HepG2 (cell line): ENCODE results near the gene SMIM1. TPM values are rescaled to one million over a fixed set of nuclear protein-coding genes. Genes with fewer than 3 reads are reported as not detected.

Experiments used
- ATAC-seq: fragments of 200-7000 bp; cut with Tn5 transposase; 3 replicates; pipeline ENCODE4 v1.9.1; 2020; ENCODE audit warnings: mild to moderate bottlenecking, moderate library complexity
- BruUV-seq: library from RNA; stranded (reverse); fragments of 400-500 nt; replicated peaks from 2 replicates; lab custom pipeline; 2021; lab: Mats Ljungman, UMichigan
- CTCF ChIA-PET: fragments of 300-600 bp; formaldehyde crosslinking; extraction: SDS; loops from one replicate; lab custom pipeline; 2021; ENCODE audit warnings: low total read pairs, inconsistent platforms, low intra/inter-chr PET ratio; lab: Yijun Ruan, JAX
- POLR2A ChIA-PET: fragments of 350-600 bp; sonication (Branson Sonifier 250); formaldehyde crosslinking; loops from one replicate; lab custom pipeline; 2020; ENCODE audit warnings: antibody characterized with exemption, inconsistent platforms; lab: Yijun Ruan, JAX
- DNase-seq: peaks from one replicate; pipeline ENCODE4 v3.0.0-alpha.2; 2015; ENCODE audit warnings: low spot score
- FAIRE-seq: peaks from 3 replicates; lab custom pipeline; 2011; peaks lifted over from hg19 to GRCh38; lab: Jason Lieb, UNC
- H2AFZ ChIP-seq: one replicate; pipeline ENCODE4 v1.6.1; 2011; ENCODE audit warnings: low read length, inconsistent platforms
- H3K27ac ChIP-seq: fragments of 300-600 bp; 3 replicates; pipeline ENCODE4 v1.8.0; 2011; ENCODE audit warnings: mixed run types, mild to moderate bottlenecking, mixed read lengths, low read length, inconsistent platforms; ENCODE audit not compliant: insufficient read depth; ENCODE audit errors: extremely low read length
- H3K27me3 ChIP-seq, 2 experiments: fragments of 200-600 bp in 1 of 2; 2 replicates in 1 of 2; 3 replicates in 1 of 2; pipeline versions ENCODE4 v1.6.0 to v1.8.0; 2011; ENCODE audit warnings: low read length in 2 of 2, mild to moderate bottlenecking in 2 of 2, moderate library complexity in 2 of 2, inconsistent platforms in 1 of 2; ENCODE audit not compliant: insufficient read depth in 2 of 2, control insufficient read depth in 1 of 2
- H3K36me3 ChIP-seq, 2 experiments: fragments of 200-600 bp in 1 of 2; replicated peaks in 1 of 2; 2 replicates in 1 of 2; 3 replicates in 1 of 2; pipeline versions ENCODE4 v1.5.1 to v1.8.0; 2011; ENCODE audit warnings: low read length in 2 of 2, inconsistent platforms in 1 of 2; ENCODE audit not compliant: insufficient read depth in 2 of 2, control insufficient read depth in 1 of 2
- H3K4me1 ChIP-seq: 2 replicates; pipeline ENCODE4 v1.5.1; 2012; ENCODE audit warnings: low read length, inconsistent platforms; ENCODE audit not compliant: insufficient read depth
- H3K4me2 ChIP-seq: 2 replicates; pipeline ENCODE4 v1.6.0; 2011; ENCODE audit warnings: low read depth, low read length, inconsistent platforms
- H3K4me3 ChIP-seq, 3 experiments: fragments of 200-600 bp in 1 of 3; sonication (generic), shearing (Covaris generic) in 1 of 3; replicated peaks in 1 of 3; 2 replicates each; pipeline ENCODE4 v1.5.1; 2011 to 2016; ENCODE audit warnings: low read length in 3 of 3, inconsistent platforms in 2 of 3, low read depth in 2 of 3, mild to moderate bottlenecking in 2 of 3, control low read depth in 1 of 3, mixed read lengths in 1 of 3; ENCODE audit not compliant: insufficient read depth in 1 of 3
- H3K79me2 ChIP-seq: one replicate; pipeline ENCODE4 v1.6.1; 2011; ENCODE audit warnings: low read length, inconsistent platforms; ENCODE audit not compliant: insufficient read depth
- H3K9ac ChIP-seq: 2 replicates; pipeline ENCODE4 v1.6.0; 2011; ENCODE audit warnings: mild to moderate bottlenecking, low read depth, low read length, inconsistent platforms; ENCODE audit not compliant: insufficient read depth
- H3K9me3 ChIP-seq: 2 replicates; pipeline ENCODE4 v1.5.1; 2012; ENCODE audit warnings: mild to moderate bottlenecking, low read length
- H4K20me1 ChIP-seq: 2 replicates; pipeline ENCODE4 v1.6.0; 2011; ENCODE audit warnings: inconsistent platforms, mild to moderate bottlenecking, low read length, moderate library complexity; ENCODE audit not compliant: insufficient read depth
- ATF5 ChIP-seq: sonication (generic); formaldehyde crosslinking; IDR thresholded peaks from 2 replicates; pipeline ENCODE4 v1.4.0; 2020; ENCODE audit warnings: mild to moderate bottlenecking, low read depth, missing genetic modification reagents
- GATAD1 ChIP-seq: IDR thresholded peaks from 2 replicates; pipeline ENCODE4 v1.6.1; 2016; ENCODE audit warnings: missing genetic modification reagents, missing compliant biosample characterization
- GPN1 ChIP-seq: sonication (generic); formaldehyde crosslinking; IDR thresholded peaks from 2 replicates; pipeline ENCODE4 v1.5.1; 2020; ENCODE audit warnings: missing genetic modification reagents, borderline replicate concordance
- HDAC1 ChIP-seq: sonication (generic); formaldehyde crosslinking; IDR thresholded peaks from 2 replicates; pipeline ENCODE4 v1.5.1; 2020; ENCODE audit warnings: mild to moderate bottlenecking, missing genetic modification reagents
- ISL2 ChIP-seq: sonication (generic); formaldehyde crosslinking; IDR thresholded peaks from 2 replicates; pipeline ENCODE4 v1.5.0; 2020; ENCODE audit warnings: missing genetic modification reagents
- KAT8 ChIP-seq: IDR thresholded peaks from 2 replicates; pipeline ENCODE4 v1.6.1; 2016; ENCODE audit warnings: missing genetic modification reagents, missing compliant biosample characterization
- KLF15 ChIP-seq: sonication (generic); formaldehyde crosslinking; IDR thresholded peaks from 2 replicates; pipeline ENCODE4 v1.8.1; 2023; ENCODE audit warnings: borderline replicate concordance, mild to moderate bottlenecking, inconsistent platforms, missing genetic modification reagents, mixed read lengths
- MAZ ChIP-seq, 2 experiments: sonication (generic) in 1 of 2; formaldehyde crosslinking in 1 of 2; IDR thresholded peaks; 2 replicates each; pipeline versions ENCODE4 v1.5.0 to v1.6.1; 2012 to 2020; ENCODE audit warnings: low read depth in 2 of 2, mild to moderate bottlenecking in 2 of 2, borderline replicate concordance in 1 of 2, improper control_type of control experiment in 1 of 2, low read length in 1 of 2, missing genetic modification reagents in 1 of 2, moderate library complexity in 1 of 2
- TCF7L2 ChIP-seq: IDR thresholded peaks from 2 replicates; pipeline ENCODE4 v1.6.1; 2011; ENCODE audit warnings: mild to moderate bottlenecking, low read depth, low read length, moderate library complexity
- THAP11 ChIP-seq: IDR thresholded peaks from 2 replicates; pipeline ENCODE4 v1.6.1; 2016; ENCODE audit warnings: missing biosample characterization, missing genetic modification reagents
- ZNF136 ChIP-seq: sonication (generic); formaldehyde crosslinking; IDR thresholded peaks from 2 replicates; pipeline ENCODE4 v1.8.1; 2022; ENCODE audit warnings: low read depth, mild to moderate bottlenecking, moderate library complexity, missing genetic modification reagents
- WGBS: methylation state at CpG from one replicate; pipeline ENCODE4 v1.1.6; 2017; ENCODE audit warnings: low lambda C conversion rate; 5-methylcytosine and 5-hydroxymethylcytosine counted together
- in situ Hi-C: cut with HindIII; loops from 2 replicates; pipeline ENCODE4 v1.10.0; 2017; ENCODE audit warnings: low pct_unique_long_range_greater_than_20kb; ENCODE audit not compliant: extremely low pct_ligation_motif_present
- intact Hi-C: fragments of 100-400 bp; cut with micrococcal nuclease; formaldehyde crosslinking; loops from one replicate; pipeline ENCODE4 v1.10.0; 2022; ENCODE audit not compliant: unreplicated experiment
- polyA plus RNA-seq, 8 experiments: library from polyadenylated mRNA; depleted of rRNA in 3 of 8; stranded (reverse) in 7 of 8; unstranded in 1 of 8; fragments of >200 nt; fragmentation: Illumina TruSeq in 4 of 8; extraction: Trizol in 4 of 8; gene quantifications; 2 replicates each; pipeline versions ENCODE4 v1.2.1 to v1.2.3, GENCODE V29; 2011 to 2016; ENCODE audit warnings: low read depth in 4 of 8, missing spikeins in 1 of 8, mixed read lengths in 1 of 8; ENCODE audit not compliant: insufficient read depth in 1 of 8
- total RNA-seq, 5 experiments: library from RNA; depleted of rRNA; stranded (reverse); fragments of >200 nt; fragmentation: Illumina TruSeq; extraction: Trizol; gene quantifications; 2 replicates each; pipeline ENCODE4 v1.2.3, GENCODE V29; 2016; ENCODE audit warnings: low read depth in 1 of 5
- TF ChIP-seq, protein P1 (sequence below): sonication (generic); formaldehyde crosslinking; IDR thresholded peaks from 2 replicates; pipeline ENCODE4 v1.9.0; 2021; ENCODE audit warnings: missing genetic modification reagents, mild to moderate bottlenecking, borderline replicate concordance
- TF ChIP-seq, protein P2 (sequence below): sonication (generic); formaldehyde crosslinking; IDR thresholded peaks from 2 replicates; pipeline ENCODE4 v1.4.0; 2020; ENCODE audit warnings: missing genetic modification reagents
- TF ChIP-seq, protein P3 (sequence below): sonication (generic); formaldehyde crosslinking; IDR thresholded peaks from 2 replicates; pipeline ENCODE4 v1.4.0; 2020; ENCODE audit warnings: missing genetic modification reagents, borderline replicate concordance

SMIM1 gene
- total and polyA plus RNA-seq, 2 of the 13 experiments (the other 11 are each of a cell fraction or from before 2014, with no cell fraction given): 12.4 to 56.3 TPM

DNA sequence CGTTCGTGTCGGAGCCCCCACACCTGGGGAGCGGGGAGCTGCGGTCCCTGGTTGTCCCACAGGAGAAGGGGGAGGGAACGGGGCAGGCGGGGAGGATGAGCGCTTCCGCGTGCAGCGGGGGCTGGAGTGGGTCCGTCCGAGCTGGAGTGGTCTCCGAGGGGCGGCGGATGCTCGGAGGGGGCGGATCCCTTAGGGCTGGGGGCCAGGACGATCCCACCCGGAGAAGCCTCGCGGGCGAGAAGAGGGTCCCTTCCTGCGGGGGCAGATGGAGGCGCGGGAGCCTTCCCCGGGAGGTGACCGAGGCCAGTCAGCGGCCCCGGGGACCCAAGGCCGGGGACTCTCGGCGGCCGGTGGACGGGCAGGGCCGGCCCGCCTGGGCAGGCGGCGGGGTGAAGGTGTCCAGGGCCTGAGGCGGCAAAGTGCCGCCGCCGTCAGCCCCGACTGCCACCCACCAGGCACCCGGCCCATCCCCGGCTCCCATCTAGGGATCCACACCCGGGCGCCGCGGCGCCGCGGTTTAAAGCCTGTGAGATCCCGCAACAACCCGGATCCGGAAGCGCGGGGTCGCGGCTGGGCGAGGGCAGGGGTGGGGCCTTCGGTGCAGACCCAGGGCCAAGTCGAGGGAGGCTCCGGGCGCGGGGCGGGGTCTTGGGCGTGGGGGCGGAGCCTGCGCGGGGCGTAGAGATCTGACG, 25.6 kb upstream of the SMIM1 start:
- intact Hi-C loops: no loop called here
- FAIRE-seq (no peak), DNase-seq (peak; percentile 74), ATAC-seq (peak; percentile 96)
- H4K20me1 ChIP-seq: no peaks in the 10 kb centered on the region
- H3K27ac ChIP-seq: no peak overlapping the region
- no TSS peak for BruUV-seq
- peaks cover 3 to 11% of the 10 kb centered on the region in 2 experiments; a peak in 3 of 5 replicates for H3K27me3 ChIP-seq
- H3K36me3 ChIP-seq: peaks cover 0 to 13% of the 10 kb centered on the region in 2 experiments; a peak in 3 of 5 replicates
- peak overlapping the region; percentile 85 for H3K4me2 ChIP-seq
- ChIA-PET CTCF (no interaction called here), POLR2A (no interaction called here)
- peaks cover 6% of the 10 kb centered on the region for H3K79me2 ChIP-seq
- in situ Hi-C loops: no loop called here
- H3K9me3 ChIP-seq: no peaks in the 10 kb centered on the region
- no peak overlapping the region for H2AFZ ChIP-seq
- H3K4me1 ChIP-seq: peaks cover 31% of the 10 kb centered on the region
- H3K9ac ChIP-seq: peak overlapping the region; percentile 78
- 0% methylated on average over 5 of the region's 73 CpGs for WGBS
- H3K4me3 ChIP-seq: peak overlapping the region; percentile 72 to 96 (median 84)
- no peak for TF ChIP-seq TCF7L2
- TF ChIP-seq KAT8 (CRISPR knock-in tag): peak; percentile 67
- no peak for TF ChIP-seq KLF15
- TF ChIP-seq, protein P1, sequence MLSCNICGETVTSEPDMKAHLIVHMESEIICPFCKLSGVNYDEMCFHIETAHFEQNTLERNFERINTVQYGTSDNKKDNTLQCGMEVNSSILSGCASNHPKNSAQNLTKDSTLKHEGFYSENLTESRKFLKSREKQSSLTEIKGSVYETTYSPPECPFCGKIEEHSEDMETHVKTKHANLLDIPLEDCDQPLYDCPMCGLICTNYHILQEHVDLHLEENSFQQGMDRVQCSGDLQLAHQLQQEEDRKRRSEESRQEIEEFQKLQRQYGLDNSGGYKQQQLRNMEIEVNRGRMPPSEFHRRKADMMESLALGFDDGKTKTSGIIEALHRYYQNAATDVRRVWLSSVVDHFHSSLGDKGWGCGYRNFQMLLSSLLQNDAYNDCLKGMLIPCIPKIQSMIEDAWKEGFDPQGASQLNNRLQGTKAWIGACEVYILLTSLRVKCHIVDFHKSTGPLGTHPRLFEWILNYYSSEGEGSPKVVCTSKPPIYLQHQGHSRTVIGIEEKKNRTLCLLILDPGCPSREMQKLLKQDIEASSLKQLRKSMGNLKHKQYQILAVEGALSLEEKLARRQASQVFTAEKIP (CRISPR knock-in tag): no peak
- TF ChIP-seq GATAD1: peak; percentile 87
- peak; percentile 83 for TF ChIP-seq THAP11 (CRISPR knock-in tag)
- peak; percentile 55; the same call in 1 of the 2 replicates for TF ChIP-seq MAZ (IDR thresholded peaks at IDR 0.05; ENCODE audit: borderline replicate concordance, low read depth, low read length)
- peak; percentile 45; the same call in 1 of the 2 replicates for TF ChIP-seq MAZ (CRISPR knock-in tag; IDR thresholded peaks at IDR 0.05; ENCODE audit: low read depth)
- TF ChIP-seq, protein P2, sequence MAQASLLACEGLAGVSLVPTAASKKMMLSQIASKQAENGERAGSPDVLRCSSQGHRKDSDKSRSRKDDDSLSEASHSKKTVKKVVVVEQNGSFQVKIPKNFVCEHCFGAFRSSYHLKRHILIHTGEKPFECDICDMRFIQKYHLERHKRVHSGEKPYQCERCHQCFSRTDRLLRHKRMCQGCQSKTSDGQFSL (CRISPR knock-in tag): no peak
- TF ChIP-seq ZNF136: 0 out of 2 replicates have a peak, but pooled peaks have one; percentile 12
- TF ChIP-seq, protein P3, sequence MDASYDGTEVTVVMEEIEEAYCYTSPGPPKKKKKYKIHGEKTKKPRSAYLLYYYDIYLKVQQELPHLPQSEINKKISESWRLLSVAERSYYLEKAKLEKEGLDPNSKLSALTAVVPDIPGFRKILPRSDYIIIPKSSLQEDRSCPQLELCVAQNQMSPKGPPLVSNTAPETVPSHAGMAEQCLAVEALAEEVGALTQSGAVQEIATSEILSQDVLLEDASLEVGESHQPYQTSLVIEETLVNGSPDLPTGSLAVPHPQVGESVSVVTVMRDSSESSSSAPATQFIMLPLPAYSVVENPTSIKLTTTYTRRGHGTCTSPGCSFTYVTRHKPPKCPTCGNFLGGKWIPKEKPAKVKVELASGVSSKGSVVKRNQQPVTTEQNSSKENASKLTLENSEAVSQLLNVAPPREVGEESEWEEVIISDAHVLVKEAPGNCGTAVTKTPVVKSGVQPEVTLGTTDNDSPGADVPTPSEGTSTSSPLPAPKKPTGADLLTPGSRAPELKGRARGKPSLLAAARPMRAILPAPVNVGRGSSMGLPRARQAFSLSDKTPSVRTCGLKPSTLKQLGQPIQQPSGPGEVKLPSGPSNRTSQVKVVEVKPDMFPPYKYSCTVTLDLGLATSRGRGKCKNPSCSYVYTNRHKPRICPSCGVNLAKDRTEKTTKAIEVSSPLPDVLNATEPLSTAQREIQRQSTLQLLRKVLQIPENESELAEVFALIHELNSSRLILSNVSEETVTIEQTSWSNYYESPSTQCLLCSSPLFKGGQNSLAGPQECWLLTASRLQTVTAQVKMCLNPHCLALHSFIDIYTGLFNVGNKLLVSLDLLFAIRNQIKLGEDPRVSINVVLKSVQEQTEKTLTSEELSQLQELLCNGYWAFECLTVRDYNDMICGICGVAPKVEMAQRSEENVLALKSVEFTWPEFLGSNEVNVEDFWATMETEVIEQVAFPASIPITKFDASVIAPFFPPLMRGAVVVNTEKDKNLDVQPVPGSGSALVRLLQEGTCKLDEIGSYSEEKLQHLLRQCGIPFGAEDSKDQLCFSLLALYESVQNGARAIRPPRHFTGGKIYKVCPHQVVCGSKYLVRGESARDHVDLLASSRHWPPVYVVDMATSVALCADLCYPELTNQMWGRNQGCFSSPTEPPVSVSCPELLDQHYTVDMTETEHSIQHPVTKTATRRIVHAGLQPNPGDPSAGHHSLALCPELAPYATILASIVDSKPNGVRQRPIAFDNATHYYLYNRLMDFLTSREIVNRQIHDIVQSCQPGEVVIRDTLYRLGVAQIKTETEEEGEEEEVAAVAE (CRISPR knock-in tag): peak; percentile 39; the same call in 1 of the 2 replicates
- TF ChIP-seq ISL2 (CRISPR knock-in tag): peak; percentile 29; the same call in 1 of the 2 replicates
- TF ChIP-seq ATF5 (CRISPR knock-in tag): no peak
- TF ChIP-seq GPN1 (CRISPR knock-in tag): no peak
- TF ChIP-seq HDAC1 (CRISPR knock-in tag): peak; percentile 55; the same call in 1 of the 2 replicates
